NCI-H2081 treated with DMSO at 0.1 percent for 48 hours (cell line): ENCODE results near the gene TNNI2.
"Not testable (repeated sequence)": the region's sequence is repeated elsewhere in the genome, so short reads cannot be mapped to it uniquely, and the experiment has no call there.

Source experiments
- DNase-seq: peaks from one replicate; lab custom pipeline; 2025; lab: John Stamatoyannopoulos, UW

TNNI2 gene

GRCh38 chr11:1838426-1839144 is at the start of gene TNNI2:
TSS of gene TNNI2 (plus strand) at chr11:1838981. CDS start at chr11:1839697, 716 bp downstream.
- no peak for DNase-seq

- no peak for DNase-seq
These were observed 46.9 kb upstream of the TNNI2 start for GRCh38 chr11:1791912-1792311.

GRCh38 chr11:1792461-1792860 is 46.3 kb upstream of the TNNI2 start:
- no peak for DNase-seq

GRCh38 chr11:1793081-1793480 is 45.7 kb upstream of the TNNI2 start:
- DNase-seq, result no peak

GRCh38 chr11:1796413-1797011 is 42.3 kb upstream of the TNNI2 start:
- DNase-seq, result no peak

- no peak for DNase-seq
These were observed 41.2 kb upstream of the TNNI2 start for GRCh38 chr11:1797391-1798125.

- DNase-seq, result no peak
These were observed 35.5 kb upstream of the TNNI2 start for GRCh38 chr11:1803246-1803645.

GRCh38 chr11:1803835-1804519 is 34.8 kb upstream of the TNNI2 start:
- not testable (repeated sequence) for DNase-seq

GRCh38 chr11:1805525-1805924 is 33.3 kb upstream of the TNNI2 start:
- no peak for DNase-seq

GRCh38 chr11:1807264-1807995 is 31.4 kb upstream of the TNNI2 start:
- no peak for DNase-seq

GRCh38 chr11:1810761-1811160 is 28.0 kb upstream of the TNNI2 start:
- no peak for DNase-seq

- DNase-seq, result no peak
These were observed 26.5 kb upstream of the TNNI2 start for GRCh38 chr11:1812274-1812673.

- DNase-seq, result no peak
These were observed 26.0 kb upstream of the TNNI2 start for GRCh38 chr11:1812801-1813200.

GRCh38 chr11:1813356-1813755 is 25.4 kb upstream of the TNNI2 start:
- DNase-seq, result not testable (repeated sequence)

GRCh38 chr11:1814691-1815090 is 24.1 kb upstream of the TNNI2 start:
- no peak for DNase-seq

GRCh38 chr11:1815311-1815710 is 23.5 kb upstream of the TNNI2 start:
- DNase-seq, result no peak

- no peak for DNase-seq
These were observed 23.0 kb upstream of the TNNI2 start for GRCh38 chr11:1815751-1816150.

- DNase-seq, result no peak
These were observed 21.8 kb upstream of the TNNI2 start for GRCh38 chr11:1817000-1817399.

- DNase-seq, result no peak
These were observed 21.3 kb upstream of the TNNI2 start for GRCh38 chr11:1817511-1817910.

GRCh38 chr11:1819074-1819473 is 19.7 kb upstream of the TNNI2 start:
- DNase-seq, result no peak

GRCh38 chr11:1820463-1821325 is 18.1 kb upstream of the TNNI2 start:
- DNase-seq, result no peak
